T-helper 1 cell treated with Interleukin-12 subunit alpha and Interleukin-12 subunit beta and Interleukin-4 antibody, amounts not matched to agents 30 μg/mL and 1 μg/mL, for 36 hours (primary cell): ENCODE data around the gene FOXM1.

ENCODE experiments used
- H3K27ac Mint-ChIP-seq: one replicate; pipeline ENCODE4 v1.8.0; 2021; ENCODE audit warnings: mild to moderate bottlenecking, mixed read lengths
- H3K27me3 Mint-ChIP-seq: one replicate; pipeline ENCODE4 v1.8.0; 2021; ENCODE audit warnings: low read depth, mixed read lengths
- H3K36me3 Mint-ChIP-seq: one replicate; pipeline ENCODE4 v1.8.0; 2021; ENCODE audit warnings: low read depth, mixed read lengths
- H3K4me1 Mint-ChIP-seq: one replicate; pipeline ENCODE4 v1.8.0; 2021; ENCODE audit warnings: low read depth, mixed read lengths
- H3K4me3 Mint-ChIP-seq: one replicate; pipeline ENCODE4 v1.8.0; 2021; ENCODE audit warnings: mild to moderate bottlenecking, moderate library complexity, mixed read lengths
- H3K9me3 Mint-ChIP-seq: one replicate; pipeline ENCODE4 v1.8.0; 2021; ENCODE audit warnings: mixed read lengths

The FOXM1 gene

GRCh38 chr12:2835691-2836403 lies 41.1 kb downstream of the FOXM1 start:
- Mint-ChIP-seq H3K36me3 (peaks cover 6% of the 10 kb centered on the region), H3K9me3 (no peaks in the 10 kb centered on the region), H3K4me3 (no peak overlapping the region), H3K4me1 (no peaks in the 10 kb centered on the region), H3K27ac (no peak overlapping the region), H3K27me3 (no peaks in the 10 kb centered on the region)

- H3K36me3 Mint-ChIP-seq, result peaks cover 8% of the 10 kb centered on the region
- no peaks in the 10 kb centered on the region for H3K9me3 Mint-ChIP-seq
- no peak within 1 kb of the TSS for H3K27ac Mint-ChIP-seq
- no peaks in the 10 kb centered on the region for H3K27me3 Mint-ChIP-seq
- no peak within 1 kb of the TSS for H3K4me3 Mint-ChIP-seq
- H3K4me1 Mint-ChIP-seq, result no peaks in the 10 kb centered on the region
Observed at GRCh38 chr12:2834581-2835491, 42.1 kb downstream of the FOXM1 start, which contains the start of gene NRIP2. Gene NRIP2 (minus strand): TSS chr12:2835035. CDS start chr12:2834983, 52 bp downstream.

DNA sequence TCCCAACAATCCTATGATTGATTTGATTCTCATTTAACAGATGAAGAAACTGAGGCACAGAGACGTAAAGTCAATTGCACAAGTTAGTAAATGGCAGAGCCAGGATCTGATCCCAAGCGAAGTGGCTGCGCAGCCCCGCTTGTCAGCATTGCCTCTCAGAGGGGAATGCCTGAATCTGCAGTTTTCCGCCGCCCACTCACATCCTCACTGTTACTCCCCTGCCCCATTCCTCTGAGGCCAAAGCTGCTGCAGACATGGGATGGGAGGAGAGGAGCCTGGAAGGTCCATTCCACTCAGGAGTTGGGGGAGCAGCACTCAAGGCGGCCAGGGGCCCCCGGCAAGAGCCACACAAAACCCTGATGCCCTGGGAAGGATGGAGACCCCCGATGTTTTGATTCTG lies 43.2 kb downstream of the FOXM1 start:
- H3K9me3 Mint-ChIP-seq, result no peaks in the 10 kb centered on the region
- H3K27ac Mint-ChIP-seq, result no peak overlapping the region
- no peak overlapping the region for H3K4me3 Mint-ChIP-seq
- no peaks in the 10 kb centered on the region for H3K27me3 Mint-ChIP-seq
- H3K36me3 Mint-ChIP-seq, result peaks cover 7% of the 10 kb centered on the region
- no peaks in the 10 kb centered on the region for H3K4me1 Mint-ChIP-seq

- Mint-ChIP-seq H3K9me3 (no peaks in the 10 kb centered on the region), H3K27ac (no peak overlapping the region), H3K4me3 (no peak overlapping the region), H3K4me1 (no peaks in the 10 kb centered on the region), H3K27me3 (no peaks in the 10 kb centered on the region), H3K36me3 (peaks cover 7% of the 10 kb centered on the region)
Observed at GRCh38 chr12:2833327-2833726, 43.6 kb downstream of the FOXM1 start.

DNA sequence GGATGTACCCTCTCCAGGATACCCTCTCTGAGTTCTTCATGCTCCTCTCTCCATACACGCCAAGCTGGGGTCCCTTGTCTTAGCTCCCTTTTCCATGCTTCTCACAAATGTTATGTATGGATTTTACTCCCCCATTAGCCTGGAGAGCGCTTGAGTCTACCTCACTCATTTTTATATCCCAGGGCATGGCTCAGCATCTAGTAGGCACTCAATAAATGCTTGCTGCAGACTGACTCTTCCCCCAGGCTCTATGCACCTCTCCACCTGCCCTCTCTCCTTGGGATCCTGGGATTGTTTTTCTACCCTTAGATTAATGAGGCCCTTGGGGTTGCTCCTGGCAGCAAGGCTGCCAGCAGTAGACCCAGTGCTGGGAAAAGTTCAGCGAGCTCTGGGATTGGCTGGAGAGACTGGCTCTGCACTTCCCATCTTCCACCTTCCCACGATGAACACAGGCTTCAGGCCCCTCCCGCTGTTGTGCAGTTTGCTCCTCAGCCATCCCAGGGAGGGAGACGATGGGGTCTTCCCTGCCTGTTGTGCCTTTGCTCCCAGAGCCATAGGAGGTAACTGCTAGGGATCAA lies 44.3 kb downstream of the FOXM1 start:
- H3K36me3 Mint-ChIP-seq, result peaks cover 11% of the 10 kb centered on the region
- H3K27ac Mint-ChIP-seq, result no peak overlapping the region

GRCh38 chr12:2829275-2829674 lies 47.7 kb downstream of the FOXM1 start:
- H3K36me3 Mint-ChIP-seq, result peaks cover 23% of the 10 kb centered on the region
- no peaks in the 10 kb centered on the region for H3K4me1 Mint-ChIP-seq
- H3K27ac Mint-ChIP-seq, result peak overlapping the region; percentile 27
- H3K27me3 Mint-ChIP-seq, result no peaks in the 10 kb centered on the region
- no peaks in the 10 kb centered on the region for H3K9me3 Mint-ChIP-seq
- H3K4me3 Mint-ChIP-seq, result no peak overlapping the region

More for the DNA sequence above, 44.3 kb downstream of the FOXM1 start:
- Mint-ChIP-seq H3K4me3 (no peak overlapping the region), H3K4me1 (no peaks in the 10 kb centered on the region), H3K27me3 (no peaks in the 10 kb centered on the region), H3K9me3 (no peaks in the 10 kb centered on the region)

- no peaks in the 10 kb centered on the region for H3K4me1 Mint-ChIP-seq
- no peaks in the 10 kb centered on the region for H3K9me3 Mint-ChIP-seq
- H3K27me3 Mint-ChIP-seq, result no peaks in the 10 kb centered on the region
- H3K4me3 Mint-ChIP-seq, result no peak overlapping the region
- no peak overlapping the region for H3K27ac Mint-ChIP-seq
- peaks cover 32% of the 10 kb centered on the region for H3K36me3 Mint-ChIP-seq
Observed at GRCh38 chr12:2826721-2827515, 50.1 kb downstream of the FOXM1 start.

DNA sequence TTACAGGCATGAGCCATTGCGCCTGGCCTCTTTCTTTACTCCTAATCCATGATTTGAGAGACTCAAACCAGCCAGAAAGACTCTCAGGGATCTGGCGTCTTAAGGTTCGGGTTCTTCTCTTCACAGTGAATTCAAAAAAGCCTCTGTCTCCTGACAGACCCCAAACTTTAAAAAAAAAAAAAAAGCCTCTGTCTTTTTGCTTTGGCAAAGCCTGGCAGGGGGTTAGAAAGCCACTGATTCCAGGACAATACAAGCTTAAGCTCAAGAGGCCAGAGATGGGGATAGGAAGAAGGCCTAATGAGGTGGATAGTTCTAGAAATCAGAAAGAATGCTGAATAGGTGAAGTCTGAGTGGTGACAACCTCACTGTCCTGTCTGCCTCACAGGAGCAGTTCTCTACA lies 50.9 kb downstream of the FOXM1 start:
- no peaks in the 10 kb centered on the region for H3K9me3 Mint-ChIP-seq
- no peaks in the 10 kb centered on the region for H3K4me1 Mint-ChIP-seq
- no peak overlapping the region for H3K27ac Mint-ChIP-seq
- H3K27me3 Mint-ChIP-seq, result no peaks in the 10 kb centered on the region
- peaks cover 36% of the 10 kb centered on the region for H3K36me3 Mint-ChIP-seq
- H3K4me3 Mint-ChIP-seq, result no peak overlapping the region

DNA sequence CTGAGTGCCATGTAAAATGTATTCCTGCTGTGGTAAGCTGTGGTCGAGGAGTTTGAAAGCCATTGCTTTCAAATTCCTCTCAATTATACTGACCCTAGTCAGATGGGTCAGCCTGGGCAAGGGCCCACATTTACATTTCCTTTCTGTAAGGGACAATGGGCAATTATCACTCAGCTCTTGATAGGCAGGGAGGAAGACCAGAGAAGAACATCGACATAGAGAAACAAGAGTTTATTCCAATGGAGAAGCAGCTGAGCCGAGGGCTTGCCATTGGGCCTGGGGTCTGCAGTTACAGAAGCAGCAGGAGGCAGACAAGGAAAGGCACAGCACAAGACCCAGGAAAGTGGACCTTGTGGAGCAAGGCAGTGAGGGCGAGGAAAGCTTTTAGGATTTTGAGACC lies 51.8 kb downstream of the FOXM1 start:
- Mint-ChIP-seq H3K27me3 (no peaks in the 10 kb centered on the region), H3K27ac (no peak overlapping the region), H3K4me1 (no peaks in the 10 kb centered on the region), H3K36me3 (peaks cover 40% of the 10 kb centered on the region), H3K4me3 (no peak overlapping the region), H3K9me3 (no peaks in the 10 kb centered on the region)

DNA sequence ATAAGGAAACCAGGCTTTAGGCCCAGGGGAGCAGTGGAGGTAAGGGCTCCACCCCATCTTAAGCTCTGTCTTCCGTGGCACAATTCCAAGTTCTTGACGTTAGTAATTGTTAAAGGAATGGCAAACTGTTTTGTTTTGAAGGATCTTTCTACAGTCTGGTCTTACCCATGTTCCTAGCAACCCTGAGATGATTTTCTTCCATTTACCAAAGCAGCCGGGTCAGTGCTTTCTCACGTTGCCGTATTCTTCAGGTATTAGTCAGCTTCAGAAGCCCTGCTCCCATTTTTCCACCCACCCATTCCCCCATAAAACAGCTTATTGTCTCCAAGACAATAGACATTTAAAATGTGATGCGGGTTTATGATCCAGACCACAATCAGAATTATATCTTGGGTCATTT lies 52.4 kb downstream of the FOXM1 start:
- no peaks in the 10 kb centered on the region for H3K9me3 Mint-ChIP-seq
- peaks cover 44% of the 10 kb centered on the region for H3K36me3 Mint-ChIP-seq
- H3K4me1 Mint-ChIP-seq, result no peaks in the 10 kb centered on the region
- H3K27ac Mint-ChIP-seq, result no peak overlapping the region
- H3K27me3 Mint-ChIP-seq, result no peaks in the 10 kb centered on the region
- H3K4me3 Mint-ChIP-seq, result no peak overlapping the region

DNA sequence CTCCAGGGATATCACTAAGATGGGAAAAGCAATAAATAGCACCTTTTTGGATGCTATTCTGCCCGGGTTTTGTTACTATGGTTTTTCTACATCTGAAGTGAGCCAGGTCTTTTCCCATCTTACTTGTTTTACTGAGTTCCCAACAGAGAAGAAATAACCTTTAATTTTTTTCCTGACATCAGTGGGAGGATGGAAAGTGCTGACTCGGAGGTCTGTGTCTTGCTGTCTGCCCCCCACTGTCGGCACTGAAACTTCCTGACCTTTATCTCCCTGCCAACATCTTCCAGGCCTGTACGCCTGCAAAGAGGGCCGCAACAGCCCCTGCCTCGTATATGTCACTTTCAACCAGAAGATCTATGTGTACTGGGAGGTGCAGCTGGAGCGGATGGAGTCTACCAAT lies 53.5 kb downstream of the FOXM1 start:
- no peaks in the 10 kb centered on the region for H3K9me3 Mint-ChIP-seq
- no peaks in the 10 kb centered on the region for H3K27me3 Mint-ChIP-seq
- peaks cover 42% of the 10 kb centered on the region for H3K36me3 Mint-ChIP-seq
- H3K4me3 Mint-ChIP-seq, result no peak overlapping the region
- H3K4me1 Mint-ChIP-seq, result no peaks in the 10 kb centered on the region
- no peak overlapping the region for H3K27ac Mint-ChIP-seq

DNA sequence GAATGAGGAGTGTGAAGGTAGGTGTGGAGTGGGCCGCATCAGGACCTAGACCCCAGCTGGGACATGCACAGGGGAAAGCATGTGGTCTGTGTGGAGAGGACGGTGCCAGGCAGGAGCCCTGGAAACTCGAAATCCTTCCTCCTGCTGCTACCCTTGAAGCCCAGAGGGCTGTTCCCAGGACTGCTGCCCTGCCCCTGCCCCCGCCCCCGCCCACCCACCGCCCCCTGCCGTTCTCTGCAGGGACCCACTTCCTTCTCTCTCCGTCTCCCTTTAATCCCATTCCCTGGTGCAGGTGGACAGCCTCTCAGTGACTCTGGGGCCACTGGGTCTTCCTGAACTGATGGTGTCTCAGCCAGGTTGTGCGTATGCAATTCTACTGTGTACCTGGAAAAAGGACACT lies 56.5 kb downstream of the FOXM1 start:
- peaks cover 41% of the 10 kb centered on the region for H3K36me3 Mint-ChIP-seq
- no peak overlapping the region for H3K27ac Mint-ChIP-seq
- H3K27me3 Mint-ChIP-seq, result no peaks in the 10 kb centered on the region
- H3K4me3 Mint-ChIP-seq, result no peak overlapping the region
- no peaks in the 10 kb centered on the region for H3K4me1 Mint-ChIP-seq
- H3K9me3 Mint-ChIP-seq, result no peaks in the 10 kb centered on the region

DNA sequence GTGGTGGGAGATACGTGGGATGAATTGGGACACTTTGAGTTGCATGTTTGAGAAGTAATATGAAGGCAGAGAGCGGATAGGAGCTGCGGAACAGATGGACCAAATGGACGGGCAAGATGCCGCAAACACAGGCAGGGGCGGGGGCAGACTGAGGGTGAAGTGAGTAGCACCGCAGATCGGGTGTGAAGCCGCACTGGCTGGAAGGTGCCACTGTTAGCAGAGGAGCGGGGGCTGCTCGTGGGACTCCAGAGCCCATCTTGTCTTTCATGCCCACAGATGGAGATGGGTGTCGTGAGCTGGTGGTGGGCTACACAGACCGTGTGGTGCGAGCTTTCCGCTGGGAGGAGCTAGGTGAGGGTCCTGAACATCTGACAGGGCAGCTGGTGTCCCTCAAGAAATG lies 57.2 kb downstream of the FOXM1 start:
- Mint-ChIP-seq H3K27ac (no peak overlapping the region), H3K27me3 (no peaks in the 10 kb centered on the region), H3K9me3 (no peaks in the 10 kb centered on the region), H3K36me3 (peaks cover 36% of the 10 kb centered on the region), H3K4me3 (no peak overlapping the region), H3K4me1 (peaks cover 1% of the 10 kb centered on the region)
